Measurements from ENCODE around the gene IL2RA.

DNA sequence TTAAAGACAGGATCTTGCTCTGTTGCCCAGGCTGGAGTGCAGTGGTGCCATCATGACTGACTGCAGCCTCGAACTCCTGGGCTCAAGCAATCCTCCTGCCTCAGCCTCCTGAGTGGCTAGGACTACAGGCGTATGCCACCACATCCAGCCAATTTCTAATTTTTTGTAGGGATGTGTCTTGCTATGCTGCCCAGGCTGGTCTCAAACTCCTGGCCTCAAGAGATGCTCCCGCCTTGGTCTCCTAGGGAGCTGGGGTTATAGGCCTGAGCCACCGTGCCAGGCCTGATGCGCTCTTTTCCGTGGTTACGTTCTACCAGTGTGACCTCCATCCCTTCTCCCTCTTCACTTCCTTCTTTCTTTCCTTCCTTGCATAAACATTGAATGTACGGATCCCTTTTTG is 50.6 kb downstream of the IL2RA start:
- TF ChIP-seq, protein P1, sequence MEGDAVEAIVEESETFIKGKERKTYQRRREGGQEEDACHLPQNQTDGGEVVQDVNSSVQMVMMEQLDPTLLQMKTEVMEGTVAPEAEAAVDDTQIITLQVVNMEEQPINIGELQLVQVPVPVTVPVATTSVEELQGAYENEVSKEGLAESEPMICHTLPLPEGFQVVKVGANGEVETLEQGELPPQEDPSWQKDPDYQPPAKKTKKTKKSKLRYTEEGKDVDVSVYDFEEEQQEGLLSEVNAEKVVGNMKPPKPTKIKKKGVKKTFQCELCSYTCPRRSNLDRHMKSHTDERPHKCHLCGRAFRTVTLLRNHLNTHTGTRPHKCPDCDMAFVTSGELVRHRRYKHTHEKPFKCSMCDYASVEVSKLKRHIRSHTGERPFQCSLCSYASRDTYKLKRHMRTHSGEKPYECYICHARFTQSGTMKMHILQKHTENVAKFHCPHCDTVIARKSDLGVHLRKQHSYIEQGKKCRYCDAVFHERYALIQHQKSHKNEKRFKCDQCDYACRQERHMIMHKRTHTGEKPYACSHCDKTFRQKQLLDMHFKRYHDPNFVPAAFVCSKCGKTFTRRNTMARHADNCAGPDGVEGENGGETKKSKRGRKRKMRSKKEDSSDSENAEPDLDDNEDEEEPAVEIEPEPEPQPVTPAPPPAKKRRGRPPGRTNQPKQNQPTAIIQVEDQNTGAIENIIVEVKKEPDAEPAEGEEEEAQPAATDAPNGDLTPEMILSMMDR (conservative IDR thresholded peaks at IDR 0.05; ENCODE audit: low read depth, low read length): no peak
- no peak for TF ChIP-seq EZH2 (IDR thresholded peaks at IDR 0.05; ENCODE audit: borderline replicate concordance, low read depth, low read length, poor library complexity, severe bottlenecking)

Measured in A673 (cell line).